Trophoblast cell (in vitro differentiated cells and primary cell): Measurements from ENCODE around the gene PHACTR1.

Source experiments
- DNase-seq, 2 donors: peaks; one replicate each; pipeline ENCODE4 v3.0.0-alpha.2; 2016
- H2AFZ ChIP-seq: 2 replicates; pipeline ENCODE4 v1.6.1; 2013; ENCODE audit warnings: low read length, moderate library complexity, mild to moderate bottlenecking; ENCODE audit not compliant: insufficient read depth, poor library complexity
- H2AK5ac ChIP-seq: 2 replicates; pipeline ENCODE4 v1.6.1; 2013; ENCODE audit warnings: mild to moderate bottlenecking, low read length
- H2BK120ac ChIP-seq: 2 replicates; pipeline ENCODE4 v1.6.1; 2013; ENCODE audit warnings: low read length, mild to moderate bottlenecking, moderate library complexity; ENCODE audit not compliant: insufficient read depth, poor library complexity
- H2BK12ac ChIP-seq: 2 replicates; pipeline ENCODE4 v1.6.1; 2013; ENCODE audit warnings: mild to moderate bottlenecking, low read length, moderate library complexity
- H2BK5ac ChIP-seq: 2 replicates; pipeline ENCODE4 v1.6.1; 2013; ENCODE audit warnings: low read length, low read depth, moderate library complexity, mild to moderate bottlenecking; ENCODE audit not compliant: poor library complexity
- H3K14ac ChIP-seq: 2 replicates; pipeline ENCODE4 v1.6.1; 2013; ENCODE audit warnings: mild to moderate bottlenecking, low read length
- H3K18ac ChIP-seq: 2 replicates; pipeline ENCODE4 v1.6.1; 2013; ENCODE audit warnings: mild to moderate bottlenecking, low read length
- H3K23ac ChIP-seq: 2 replicates; pipeline ENCODE4 v1.6.1; 2013; ENCODE audit warnings: low read length
- H3K27ac ChIP-seq: 2 replicates; pipeline ENCODE4 v1.5.1; 2013; ENCODE audit warnings: low read depth, mild to moderate bottlenecking, inconsistent platforms, low read length, moderate library complexity
- H3K27me3 ChIP-seq: 2 replicates; pipeline ENCODE4 v1.6.1; 2013; ENCODE audit warnings: inconsistent platforms, mild to moderate bottlenecking, low read length, moderate library complexity; ENCODE audit not compliant: insufficient read depth
- H3K36me3 ChIP-seq, 2 experiments: 1 replicate in 1 of 2; 2 replicates in 1 of 2; pipeline ENCODE4 v1.6.1; 2013; ENCODE audit warnings: low read length in 2 of 2, mild to moderate bottlenecking in 2 of 2, moderate library complexity in 1 of 2; ENCODE audit not compliant: insufficient read depth in 2 of 2, control insufficient read depth in 1 of 2
- H3K4ac ChIP-seq: 2 replicates; pipeline ENCODE4 v1.6.1; 2013; ENCODE audit warnings: low read depth, mild to moderate bottlenecking, low read length, moderate library complexity
- H3K4me1 ChIP-seq, 2 experiments: 1 replicate in 1 of 2; 2 replicates in 1 of 2; pipeline ENCODE4 v1.6.1; 2013; ENCODE audit warnings: low read length in 2 of 2, mild to moderate bottlenecking in 2 of 2, moderate library complexity in 1 of 2; ENCODE audit not compliant: insufficient read depth in 2 of 2, control insufficient read depth in 1 of 2
- H3K4me2 ChIP-seq: 2 replicates; pipeline ENCODE4 v1.6.1; 2013; ENCODE audit warnings: inconsistent platforms, mild to moderate bottlenecking, low read length, moderate library complexity
- H3K4me3 ChIP-seq: 2 replicates; pipeline ENCODE4 v1.5.1; 2013; ENCODE audit warnings: mild to moderate bottlenecking, low read depth, low read length, inconsistent platforms
- H3K79me1 ChIP-seq: one replicate; pipeline ENCODE4 v1.6.1; 2013; ENCODE audit warnings: low read length
- H3K79me2 ChIP-seq: 2 replicates; pipeline ENCODE4 v1.6.1; 2013; ENCODE audit warnings: low read length, mild to moderate bottlenecking; ENCODE audit not compliant: control insufficient read depth, insufficient read depth, poor library complexity
- H3K9ac ChIP-seq: 2 replicates; pipeline ENCODE4 v1.6.1; 2013; ENCODE audit warnings: mild to moderate bottlenecking, low read length
- H3K9me3 ChIP-seq: 2 replicates; pipeline ENCODE4 v1.6.1; 2013; ENCODE audit warnings: low read depth, mild to moderate bottlenecking, control low read depth, inconsistent platforms, low read length; ENCODE audit not compliant: insufficient read depth
- H4K12ac ChIP-seq: 2 replicates; pipeline ENCODE4 v1.6.1; 2013; ENCODE audit warnings: low read depth, mild to moderate bottlenecking, low read length, moderate library complexity
- H4K8ac ChIP-seq: 2 replicates; pipeline ENCODE4 v1.6.1; 2013; ENCODE audit warnings: low read depth, mild to moderate bottlenecking, low read length, moderate library complexity
- H4K91ac ChIP-seq: one replicate; pipeline ENCODE4 v1.6.1; 2013; ENCODE audit warnings: low read depth, mild to moderate bottlenecking, low read length, moderate library complexity
- WGBS: extraction: QIAGEN DNeasy Blood & Tissue Kit; methylation state at CpG from one replicate; pipeline ENCODE4 v1.1.7; 2013; ENCODE audit warnings: missing lambda C conversion rate; ENCODE audit not compliant: insufficient read length, insufficient coverage; ENCODE audit errors: extremely low coverage; 5-methylcytosine and 5-hydroxymethylcytosine counted together

PHACTR1 gene

DNA sequence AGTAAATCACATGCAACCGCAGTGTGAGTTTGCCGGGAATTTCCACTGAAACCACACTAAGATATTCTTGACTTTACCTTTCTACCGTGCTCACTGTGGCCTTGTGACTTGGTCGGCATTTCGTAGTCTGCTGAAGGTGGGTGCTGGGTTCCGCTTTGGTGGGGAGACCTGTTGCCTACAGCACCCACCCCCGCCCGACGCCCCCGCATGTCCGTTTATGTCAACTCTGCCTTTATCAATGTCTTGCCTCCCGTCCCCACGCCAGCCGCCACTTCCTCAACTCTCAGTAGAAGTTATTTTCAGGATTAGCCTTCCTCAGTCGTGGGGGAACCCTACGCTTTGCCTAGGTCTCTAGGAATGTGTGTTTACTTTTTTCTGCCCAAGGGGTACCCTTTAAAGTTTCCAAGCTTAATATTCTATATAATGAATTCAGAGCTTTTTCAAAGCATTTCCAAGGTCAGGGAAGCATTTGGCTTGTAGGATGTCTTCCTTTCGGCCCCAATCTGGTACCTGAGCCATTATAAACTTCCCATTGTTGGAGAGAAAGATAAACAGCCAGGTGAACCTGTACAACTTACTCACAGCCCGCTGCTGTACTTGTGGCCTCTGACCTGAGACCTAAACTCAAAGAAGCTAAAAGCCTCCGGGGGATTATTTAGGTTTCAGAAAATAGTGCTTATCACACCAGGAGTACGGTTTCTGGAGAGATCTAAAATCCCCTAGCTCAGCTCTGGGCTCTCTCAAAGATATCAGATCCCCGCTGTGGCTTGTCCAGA is 557.6 kb downstream of the PHACTR1 start:
- Histone ChIP-seq H3K9ac (no peak overlapping the region), H3K14ac (no peak overlapping the region), H3K79me2 (no peaks in the 10 kb centered on the region), H4K8ac (no peak overlapping the region), H2AK5ac (no peak overlapping the region), H2BK120ac (no peak overlapping the region), H3K4me1 (peaks cover 17 to 20% of the 10 kb centered on the region in 2 experiments), H3K27ac (peak overlapping the region; percentile 39), H3K23ac (no peak overlapping the region), H3K27me3 (no peaks in the 10 kb centered on the region), H3K9me3 (no peaks in the 10 kb centered on the region), H3K79me1 (peaks cover 2% of the 10 kb centered on the region), H2BK12ac (no peak overlapping the region), H2AFZ (no peak overlapping the region), H4K91ac (peak overlapping the region; percentile 45), H4K12ac (no peak overlapping the region), H3K4me3 (no peak overlapping the region), H3K4ac (no peak overlapping the region), H3K4me2 (peak overlapping the region; percentile 28), H3K18ac (no peak overlapping the region), H2BK5ac (no peak overlapping the region), H3K36me3 (no peaks in the 10 kb centered on the region)
- no peak for DNase-seq
- WGBS = no CpG with 5 or more reads among the region's 21 CpGs

DNA sequence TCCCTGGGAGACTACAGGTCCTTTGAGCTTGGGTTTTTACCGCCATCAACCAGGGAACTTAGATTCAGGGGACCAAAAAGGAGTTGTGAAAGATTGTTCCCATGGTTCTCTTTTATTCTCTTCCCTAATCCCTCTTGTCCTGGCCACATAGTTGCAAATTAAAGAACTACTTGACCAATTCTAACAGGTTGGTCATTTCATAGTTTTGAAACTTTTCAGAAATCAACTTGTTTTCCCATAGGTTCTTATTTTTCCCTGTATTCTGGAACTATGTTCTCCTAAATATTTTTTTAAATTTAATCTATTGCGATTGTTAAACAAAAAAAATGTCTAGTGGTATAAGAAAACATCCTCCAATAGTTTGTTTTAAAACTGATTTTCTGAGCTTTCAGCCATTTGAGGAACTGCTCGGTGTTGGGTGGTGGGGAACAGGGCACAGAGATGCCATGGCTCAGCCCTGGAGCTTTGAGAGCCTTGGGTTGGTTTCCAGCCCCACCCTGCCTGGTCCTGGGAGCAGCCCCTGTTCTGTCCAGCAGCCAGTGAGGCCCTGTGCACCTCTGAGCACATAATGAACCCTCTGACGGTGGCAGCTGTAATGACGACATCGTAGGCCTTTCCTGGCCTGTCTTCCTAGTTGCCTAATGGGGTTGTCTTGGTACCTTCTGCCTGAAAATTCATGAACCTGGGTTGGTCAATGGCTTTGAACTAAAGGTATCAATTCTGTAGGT is 558.3 kb downstream of the PHACTR1 start:
- Histone ChIP-seq H3K23ac (no peak overlapping the region), H3K4me1 (peaks cover 17 to 19% of the 10 kb centered on the region in 2 experiments), H3K27ac (no peak overlapping the region), H2AFZ (no peak overlapping the region), H2BK120ac (peak overlapping the region; percentile 27), H4K12ac (peak overlapping the region; percentile 32), H3K36me3 (no peaks in the 10 kb centered on the region), H3K9ac (no peak overlapping the region), H3K4ac (peak overlapping the region; percentile 48), H2AK5ac (peak overlapping the region; percentile 64), H4K91ac (no peak overlapping the region), H3K14ac (peak overlapping the region; percentile 22), H3K4me2 (no peak overlapping the region), H3K79me1 (peaks cover 2% of the 10 kb centered on the region), H3K27me3 (no peaks in the 10 kb centered on the region), H2BK12ac (peak overlapping the region; percentile 86), H3K9me3 (no peaks in the 10 kb centered on the region), H3K4me3 (no peak overlapping the region), H3K18ac (no peak overlapping the region), H3K79me2 (no peaks in the 10 kb centered on the region), H4K8ac (no peak overlapping the region), H2BK5ac (peak overlapping the region; percentile 12)
- no peak for DNase-seq
- no CpG with 5 or more reads among the region's 6 CpGs for WGBS

DNA sequence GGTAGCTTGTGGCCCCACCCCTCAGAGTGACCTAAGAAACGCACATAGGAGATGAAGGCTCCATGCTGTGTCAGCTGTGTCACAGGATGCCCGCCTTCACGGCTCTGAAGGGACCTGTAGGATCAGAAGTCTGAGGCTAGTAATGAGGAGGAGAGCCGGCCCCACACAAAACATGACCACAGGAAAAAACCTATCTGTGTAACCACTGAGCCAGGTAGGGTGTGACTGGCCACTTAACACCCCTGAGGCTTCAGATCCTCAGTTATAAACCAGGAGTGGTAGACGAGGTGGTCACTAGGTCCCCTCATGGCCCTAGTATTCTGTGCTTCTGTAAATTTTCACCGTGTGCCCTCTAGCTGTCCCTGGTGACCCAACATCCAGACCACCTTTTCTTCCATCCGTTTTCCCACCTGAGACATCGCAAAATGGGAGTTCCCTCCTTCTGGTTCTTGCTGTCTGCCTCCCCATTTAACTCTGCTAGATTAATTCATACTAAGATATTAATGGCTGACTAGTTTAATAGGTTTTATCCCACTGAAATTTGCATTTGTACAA is 558.9 kb downstream of the PHACTR1 start:
- Histone ChIP-seq H3K4me3 (no peak overlapping the region), H3K27me3 (no peaks in the 10 kb centered on the region), H4K12ac (no peak overlapping the region), H3K9ac (no peak overlapping the region), H3K18ac (no peak overlapping the region), H3K4me2 (no peak overlapping the region), H3K4me1 (peaks cover 17 to 18% of the 10 kb centered on the region in 2 experiments), H4K8ac (no peak overlapping the region), H3K4ac (peak overlapping the region; percentile 48), H3K14ac (no peak overlapping the region), H3K79me2 (no peaks in the 10 kb centered on the region), H2AK5ac (no peak overlapping the region), H2BK12ac (peak overlapping the region; percentile 86), H3K79me1 (peaks cover 2% of the 10 kb centered on the region), H3K36me3 (no peaks in the 10 kb centered on the region), H4K91ac (no peak overlapping the region), H2AFZ (no peak overlapping the region), H3K9me3 (no peaks in the 10 kb centered on the region), H2BK5ac (peak overlapping the region; percentile 12), H2BK120ac (peak overlapping the region; percentile 27), H3K27ac (no peak overlapping the region), H3K23ac (no peak overlapping the region)
- no CpG with 5 or more reads among the region's 8 CpGs for WGBS
- no peak for DNase-seq

DNA sequence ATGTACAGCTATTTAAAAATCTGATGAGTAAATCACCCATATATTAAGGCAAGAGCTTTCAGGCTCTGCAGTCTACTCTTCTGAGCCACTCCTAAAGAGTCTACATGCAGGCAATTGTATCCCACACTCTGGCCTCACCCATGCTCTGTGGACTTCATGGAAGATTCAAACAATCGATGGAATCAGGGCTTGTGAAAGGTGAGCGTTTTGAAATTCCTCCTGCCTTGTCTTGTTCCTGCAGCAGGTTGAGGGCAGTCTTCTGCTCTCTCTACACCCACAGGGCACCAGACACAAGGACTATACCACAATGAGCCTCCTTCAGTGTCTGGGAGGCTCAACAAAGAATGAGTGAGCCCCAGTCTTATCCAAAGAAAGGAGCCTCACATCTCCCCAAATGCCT is 560.7 kb downstream of the PHACTR1 start:
- H3K79me1 ChIP-seq = peaks cover 2% of the 10 kb centered on the region
- no peak overlapping the region for H3K4ac ChIP-seq
- no peak overlapping the region for H3K4me3 ChIP-seq
- no CpG with 5 or more reads among the region's 2 CpGs for WGBS
- H4K12ac ChIP-seq = no peak overlapping the region
- H3K27ac ChIP-seq = no peak overlapping the region
- H2BK5ac ChIP-seq = no peak overlapping the region
- H3K4me1 ChIP-seq = peaks cover 14% of the 10 kb centered on the region in 2 experiments
- H3K79me2 ChIP-seq = no peaks in the 10 kb centered on the region
- H3K36me3 ChIP-seq = peaks cover 0 to 2% of the 10 kb centered on the region in 2 experiments
- no peak overlapping the region for H3K9ac ChIP-seq
- no peak overlapping the region for H2BK12ac ChIP-seq
- DNase-seq = no peak
- H3K23ac ChIP-seq = no peak overlapping the region
- H4K8ac ChIP-seq = no peak overlapping the region
- no peak overlapping the region for H4K91ac ChIP-seq
- no peak overlapping the region for H2AFZ ChIP-seq
- H3K9me3 ChIP-seq = no peaks in the 10 kb centered on the region
- no peak overlapping the region for H2BK120ac ChIP-seq
- no peak overlapping the region for H2AK5ac ChIP-seq
- no peak overlapping the region for H3K4me2 ChIP-seq
- H3K18ac ChIP-seq = no peak overlapping the region
- H3K27me3 ChIP-seq = no peaks in the 10 kb centered on the region
- no peak overlapping the region for H3K14ac ChIP-seq
